ENCODE results near the gene MAPK1. TPM values are rescaled to one million over a fixed set of nuclear protein-coding genes. Genes with fewer than 3 reads are reported as not detected.
"Not testable (repeated sequence)": the region's sequence is repeated elsewhere in the genome, so short reads cannot be mapped to it uniquely, and the experiment has no call there.

MAPK1 gene
- total RNA-seq = 100 to 1,000 TPM; 126 to 131 (median 127) TPM
- long read RNA-seq, donor 1, full-length matches to known transcripts = 57 of 111 reads
- long read RNA-seq, donor 1, partial matches to known transcripts = 4 of 111 reads
- long read RNA-seq, donor 1, other reads (novel, unspliced or antisense) = 50 of 111 reads
- long read RNA-seq, donor 2, partial matches to known transcripts = 1 of 3 reads
- long read RNA-seq, donor 2, other reads (novel, unspliced or antisense) = 2 of 3 reads

GRCh38 chr22:21867528-21868266, at the start of gene MAPK1:
TSS of gene MAPK1 (minus strand) at chr22:21867645. CDS start at chr22:21867440, 205 bp downstream.
- no peaks in the 10 kb centered on the region for H3K36me3 ChIP-seq (ENCODE audit: low read depth)
- peaks cover 22% of the 10 kb centered on the region for H3K4me1 ChIP-seq (ENCODE audit: low read depth)
- no peak for TF ChIP-seq CTCF (IDR thresholded peaks at IDR 0.05)
- ATAC-seq (peak; percentile 99), DNase-seq (peak; percentile 95 to 96 (median 95))
- H3K9me3 ChIP-seq = no peaks in the 10 kb centered on the region
- intact Hi-C loops (cut with DNase I, micrococcal nuclease) = no loop called here
- H3K4me3 ChIP-seq = peak within 1 kb of the TSS; percentile 85

- no peak for ATAC-seq
- TF ChIP-seq CTCF (IDR thresholded peaks at IDR 0.05) = no peak
- Histone ChIP-seq H3K9me3 (no peaks in the 10 kb centered on the region), H3K4me3 (no peak overlapping the region), H3K4me1 (ENCODE audit: low read depth) (no peaks in the 10 kb centered on the region), H3K36me3 (ENCODE audit: low read depth) (no peaks in the 10 kb centered on the region)
- intact Hi-C loops (cut with DNase I, micrococcal nuclease) = no loop called here
- DNase-seq = no peak
These were observed 49.0 kb upstream of the MAPK1 start for GRCh38 chr22:21916309-21916918.

GRCh38 chr22:21915624-21916308, 48.3 kb upstream of the MAPK1 start:
- Histone ChIP-seq H3K4me3 (no peak overlapping the region), H3K4me1 (ENCODE audit: low read depth) (no peaks in the 10 kb centered on the region), H3K9me3 (no peaks in the 10 kb centered on the region), H3K36me3 (ENCODE audit: low read depth) (no peaks in the 10 kb centered on the region)
- DNase-seq (no peak), ATAC-seq (no peak)
- no peak for TF ChIP-seq CTCF (IDR thresholded peaks at IDR 0.05)
- intact Hi-C loops (cut with DNase I, micrococcal nuclease) = no loop called here

GRCh38 chr22:21914033-21914642, 46.7 kb upstream of the MAPK1 start:
- intact Hi-C loops (cut with DNase I, micrococcal nuclease); H3K36me3 ChIP-seq (ENCODE audit: low read depth); H3K9me3 ChIP-seq; ATAC-seq; DNase-seq; H3K4me3 ChIP-seq; H3K4me1 ChIP-seq (ENCODE audit: low read depth): not testable (repeated sequence)

- H3K36me3 ChIP-seq (ENCODE audit: low read depth); DNase-seq; H3K9me3 ChIP-seq; ATAC-seq; H3K4me1 ChIP-seq (ENCODE audit: low read depth); intact Hi-C loops (cut with DNase I, micrococcal nuclease); H3K4me3 ChIP-seq: not testable (repeated sequence)
These were observed 42.9 kb upstream of the MAPK1 start for GRCh38 chr22:21910367-21910766.

GRCh38 chr22:21909871-21910270, 42.4 kb upstream of the MAPK1 start:
- H3K4me3 ChIP-seq = no peak overlapping the region
- no peak for ATAC-seq
- DNase-seq = no peak
- H3K36me3 ChIP-seq (ENCODE audit: low read depth) = no peaks in the 10 kb centered on the region
- TF ChIP-seq CTCF (IDR thresholded peaks at IDR 0.05) = no peak
- H3K4me1 ChIP-seq (ENCODE audit: low read depth) = no peaks in the 10 kb centered on the region
- H3K9me3 ChIP-seq = no peaks in the 10 kb centered on the region
- intact Hi-C loops (cut with DNase I, micrococcal nuclease) = no loop called here
